Uterus (tissue), 2 donors: ENCODE measurements around the gene TAF6.

Experiments
- POLR2A ChIP-seq, 2 donors: fragments of 450-650 bp; IDR thresholded peaks; one replicate each; pipeline ENCODE4 v1.6.1; 2016; ENCODE audit warnings: antibody characterized with exemption in 2 of 2, mild to moderate bottlenecking in 1 of 2, moderate library complexity in 1 of 2
- TF ChIP-seq, protein P1 (sequence below), 4 experiments: fragments of 200-600 bp in 2 of 4; fragments of 450-650 bp in 2 of 4; sonication (generic) in 2 of 4; IDR thresholded peaks; one replicate each; pipeline ENCODE4 v1.5.1; 2016 to 2019; ENCODE audit warnings: antibody characterized with exemption in 4 of 4, mild to moderate bottlenecking in 2 of 4, moderate library complexity in 1 of 4

DNA sequence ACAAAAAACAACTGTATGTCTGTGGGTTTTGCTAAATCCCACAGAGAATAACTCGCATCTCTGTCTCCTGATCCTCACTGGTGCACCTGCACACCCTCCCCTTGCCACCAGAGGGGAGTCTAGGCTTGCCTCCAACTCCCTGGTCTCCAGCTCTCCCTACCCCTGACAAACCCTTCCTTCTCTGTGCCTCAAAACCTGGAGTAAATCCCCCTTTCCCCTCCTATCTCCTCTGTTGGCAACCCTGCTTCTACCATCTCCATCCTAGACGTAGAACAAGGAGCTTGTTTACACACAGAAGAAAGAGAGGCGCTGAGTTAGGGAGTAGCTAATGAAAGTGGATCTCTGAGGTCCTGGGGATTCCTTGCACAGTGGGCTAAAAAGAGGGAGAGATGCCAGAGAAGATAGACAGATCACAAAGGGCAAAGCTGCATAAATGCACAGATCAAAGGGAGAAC is 13.6 kb upstream of the TAF6 start:
- TF ChIP-seq, protein P1, sequence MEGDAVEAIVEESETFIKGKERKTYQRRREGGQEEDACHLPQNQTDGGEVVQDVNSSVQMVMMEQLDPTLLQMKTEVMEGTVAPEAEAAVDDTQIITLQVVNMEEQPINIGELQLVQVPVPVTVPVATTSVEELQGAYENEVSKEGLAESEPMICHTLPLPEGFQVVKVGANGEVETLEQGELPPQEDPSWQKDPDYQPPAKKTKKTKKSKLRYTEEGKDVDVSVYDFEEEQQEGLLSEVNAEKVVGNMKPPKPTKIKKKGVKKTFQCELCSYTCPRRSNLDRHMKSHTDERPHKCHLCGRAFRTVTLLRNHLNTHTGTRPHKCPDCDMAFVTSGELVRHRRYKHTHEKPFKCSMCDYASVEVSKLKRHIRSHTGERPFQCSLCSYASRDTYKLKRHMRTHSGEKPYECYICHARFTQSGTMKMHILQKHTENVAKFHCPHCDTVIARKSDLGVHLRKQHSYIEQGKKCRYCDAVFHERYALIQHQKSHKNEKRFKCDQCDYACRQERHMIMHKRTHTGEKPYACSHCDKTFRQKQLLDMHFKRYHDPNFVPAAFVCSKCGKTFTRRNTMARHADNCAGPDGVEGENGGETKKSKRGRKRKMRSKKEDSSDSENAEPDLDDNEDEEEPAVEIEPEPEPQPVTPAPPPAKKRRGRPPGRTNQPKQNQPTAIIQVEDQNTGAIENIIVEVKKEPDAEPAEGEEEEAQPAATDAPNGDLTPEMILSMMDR (IDR thresholded peaks at IDR 0.05): peak; percentile 64 to 85 (median 73)
- no peak for TF ChIP-seq POLR2A (IDR thresholded peaks at IDR 0.05)
